Measurements from ENCODE around the gene DGKH. TPM values are rescaled to one million over a fixed set of nuclear protein-coding genes. Genes with fewer than 3 reads are reported as not detected.

Gene DGKH
- total and polyA plus RNA-seq, 9 of the 15 experiments (the other 6 are each of a cell fraction or from before 2014, with no cell fraction given) = 0.38 to 4.4 (median 3.1) TPM

DNA sequence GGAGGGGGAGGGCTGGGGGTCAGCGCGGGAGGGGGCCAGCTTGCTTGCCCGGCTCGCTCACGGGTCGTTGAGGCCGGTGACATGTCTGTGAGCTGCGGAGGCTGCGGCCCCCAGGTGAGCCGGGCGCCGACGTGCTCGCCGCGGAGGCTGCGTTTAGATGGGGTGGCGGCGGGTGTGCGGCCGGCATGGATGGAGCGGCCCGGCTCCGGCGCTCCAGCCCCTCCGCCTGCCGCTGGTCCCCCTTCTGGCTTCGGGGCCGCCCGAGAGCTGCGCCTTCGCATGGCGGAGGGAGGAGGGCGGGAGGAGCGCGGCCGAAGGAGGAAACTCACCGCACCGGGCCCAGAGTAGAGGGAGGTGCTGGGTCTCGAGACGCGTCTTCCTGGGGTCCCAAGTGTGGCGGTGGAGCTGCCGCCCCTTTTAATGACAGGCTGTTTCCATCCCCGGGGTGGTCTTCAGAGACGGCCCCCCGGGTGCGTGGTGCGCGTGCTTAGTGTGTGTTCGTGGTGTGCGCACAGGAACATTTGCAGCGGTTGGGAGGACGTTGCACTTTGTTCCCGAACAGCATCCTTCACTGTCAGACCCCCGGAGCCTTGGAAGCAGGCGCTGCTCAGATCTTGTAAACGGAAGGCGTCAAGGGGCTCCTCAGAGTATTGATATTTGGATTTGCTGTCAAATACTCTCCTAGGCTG is 223.8 kb downstream of the DGKH start, which contains the start of gene AKAP11:
AKAP11 (plus strand) TSS at position 38 of the 689 bp plus-strand sequence. CDS start 14,197 bp downstream, outside the sequence.
- Histone ChIP-seq H2AFZ (ENCODE audit: low read depth, low read length) (peak within 1 kb of the TSS; percentile 85), H3K79me2 (ENCODE audit: control insufficient read depth, insufficient read depth, low read length) (peaks cover 53% of the 10 kb centered on the region), H3K4me2 (ENCODE audit: insufficient read depth, low read length) (peak within 1 kb of the TSS; percentile 91), H3K36me3 (ENCODE audit: control insufficient read depth, insufficient read depth, low read length) (no peaks in the 10 kb centered on the region; the same call in 2 of the 3 replicates), H3K4me3 (peak within 1 kb of the TSS; percentile 83), H3K9ac (ENCODE audit: insufficient read depth in 1 of 2, low read depth in 2 of 2, low read length in 2 of 2) (peak within 1 kb of the TSS; percentile 87 to 97), H4K20me1 (replicated peaks; ENCODE audit: control insufficient read depth, insufficient read depth, low read length) (no peaks in the 10 kb centered on the region), H3K27ac (ENCODE audit: extremely low read depth, low read depth, low read length) (peak within 1 kb of the TSS; percentile 82), H3K27me3 (ENCODE audit: control insufficient read depth in 2 of 2, insufficient read depth in 2 of 2, low read length in 2 of 2) (no peaks in the 10 kb centered on the region), H3K4me1 (replicated peaks in 1 of 2; ENCODE audit: control insufficient read depth in 2 of 2, insufficient read depth in 2 of 2, low read length in 2 of 2) (peaks cover 8 to 15% of the 10 kb centered on the region in 2 experiments; a peak in 4 of 5 replicates), H3K9me1 (ENCODE audit: control insufficient read depth, insufficient read depth, low read length) (no peaks in the 10 kb centered on the region), H3K9me3 (replicated peaks; ENCODE audit: control insufficient read depth, insufficient read depth, low read depth, low read length) (peaks cover 7% of the 10 kb centered on the region)
- no TSS peak for BruUV-seq (replicated peaks)
- 0% methylated on average over 27 of the region's 59 CpGs for WGBS (ENCODE audit: insufficient coverage, low coverage, missing lambda C conversion rate)
- POLR2A ChIA-PET = interaction anchor here (0.6 to 0.7 kb wide), 3 partner anchors 10 to 934 kb away, joined by 3 to 5 read pairs (median 4); no protein-coding TSS in a partner anchor
- intact Hi-C loops (cut with micrococcal nuclease) (loop anchor here (5.0 to 10.0 kb wide), 2 partner anchors 100 to 227 kb away; partner anchors contain the start of gene DGKH), in situ Hi-C loops (cut with MboI) (no loop called here)
- no peak for FAIRE-seq
- CTCF ChIA-PET (ENCODE audit: low intra/inter-chr PET ratio) = no interaction called here
- peak; percentile 67 for ATAC-seq
- DNase-seq (ENCODE audit: extremely low read depth in 1 of 4, low spot score in 3 of 4) = peak in 2 of 4 experiments; percentile 21 to 52
- no peak for TF ChIP-seq PHF20 (IDR thresholded peaks at IDR 0.05; ENCODE audit: partially characterized antibody)
- no peak for TF ChIP-seq FOXK2 (conservative IDR thresholded peaks at IDR 0.05 in 1 of 2, IDR thresholded peaks at IDR 0.05 in 1 of 2; ENCODE audit: low read depth in 2 of 2)
- no peak for TF ChIP-seq ZSCAN32 (CRISPR knock-in tag; IDR thresholded peaks at IDR 0.05)
- TF ChIP-seq ATF1 (CRISPR knock-in tag; IDR thresholded peaks at IDR 0.05) = no peak
- no peak for TF ChIP-seq ATF1 (tag; IDR thresholded peaks at IDR 0.05)
- TF ChIP-seq THRAP3 (IDR thresholded peaks at IDR 0.05; ENCODE audit: borderline replicate concordance) = no peak
- TF ChIP-seq PATZ1 (CRISPR knock-in tag; IDR thresholded peaks at IDR 0.05; ENCODE audit: borderline replicate concordance) = no peak
- TF ChIP-seq UBTF (IDR thresholded peaks at IDR 0.05; ENCODE audit: borderline replicate concordance in 1 of 2, low read depth in 2 of 2, low read length in 2 of 2) = peak; percentile 65 to 79; a peak in 1 of 4 replicates
- no peak for TF ChIP-seq ZMIZ1 (IDR thresholded peaks at IDR 0.05; ENCODE audit: low read depth in 2 of 2, low read length in 2 of 2)
- no peak for TF ChIP-seq FOXA3 (CRISPR knock-in tag; conservative IDR thresholded peaks at IDR 0.05 in 1 of 2, IDR thresholded peaks at IDR 0.05 in 1 of 2)

Measured in K562 (cell line).